Ishikawa (cell line): Measurements from ENCODE around the gene IL17D.

ENCODE experiments used
- CEBPB ChIP-seq: IDR thresholded peaks from 2 replicates; pipeline ENCODE4 v1.6.1; 2012
- CREB1 ChIP-seq: IDR thresholded peaks from 2 replicates; pipeline ENCODE4 v1.6.1; 2012; ENCODE audit warnings: low read depth
- EGR1 ChIP-seq: IDR thresholded peaks from 2 replicates; pipeline ENCODE4 v1.6.1; 2012
- EP300 ChIP-seq: IDR thresholded peaks from 2 replicates; pipeline ENCODE4 v1.6.1; 2012; ENCODE audit warnings: borderline replicate concordance
- FOXM1 ChIP-seq: IDR thresholded peaks from 2 replicates; pipeline ENCODE4 v1.6.1; 2012; ENCODE audit warnings: low read depth, borderline replicate concordance
- MAX ChIP-seq: IDR thresholded peaks from 2 replicates; pipeline ENCODE4 v1.6.1; 2012
- NFIC ChIP-seq: IDR thresholded peaks from 2 replicates; pipeline ENCODE4 v1.6.1; 2012
- RAD21 ChIP-seq: IDR thresholded peaks from 2 replicates; pipeline ENCODE4 v1.6.1; 2012; ENCODE audit warnings: low read depth
- REST ChIP-seq: IDR thresholded peaks from 2 replicates; pipeline ENCODE4 v1.6.1; 2012; ENCODE audit warnings: low read depth, mild to moderate bottlenecking
- TAF1 ChIP-seq: IDR thresholded peaks from 2 replicates; pipeline ENCODE4 v1.6.1; 2012; ENCODE audit warnings: low read depth, mild to moderate bottlenecking
- TCF12 ChIP-seq: IDR thresholded peaks from 2 replicates; pipeline ENCODE4 v1.6.1; 2012; ENCODE audit warnings: low read depth
- TEAD4 ChIP-seq: IDR thresholded peaks from 2 replicates; pipeline ENCODE4 v1.6.1; 2012
- USF1 ChIP-seq: IDR thresholded peaks from 2 replicates; pipeline ENCODE4 v1.6.1; 2012
- YY1 ChIP-seq: IDR thresholded peaks from 2 replicates; pipeline ENCODE4 v1.6.1; 2012; ENCODE audit warnings: low read depth
- ZBTB7A ChIP-seq: IDR thresholded peaks from 2 replicates; pipeline ENCODE4 v1.6.1; 2012; ENCODE audit warnings: low read depth

Gene IL17D

GRCh38 chr13:20701461-20701860 lies 2.0 kb upstream of the IL17D start:
- TF ChIP-seq CREB1 (no peak), EGR1 (no peak), CEBPB (no peak), TEAD4 (no peak), REST (no peak), USF1 (no peak), ZBTB7A (no peak), RAD21 (no peak), YY1 (no peak), TCF12 (no peak), EP300 (no peak), TAF1 (no peak), NFIC (no peak), MAX (no peak), FOXM1 (no peak)

GRCh38 chr13:20702530-20702914 lies 977 bp upstream of the IL17D start:
- TF ChIP-seq CREB1 (no peak), REST (no peak), TEAD4 (no peak), TCF12 (no peak), USF1 (no peak), RAD21 (no peak), EGR1 (no peak), EP300 (no peak), CEBPB (no peak), TAF1 (no peak)

- peak; percentile 64; the same call in 1 of the 2 replicates for TF ChIP-seq TCF12
- no peak for TF ChIP-seq NFIC
- TF ChIP-seq CREB1: no peak
- no peak for TF ChIP-seq FOXM1
- no peak for TF ChIP-seq CEBPB
- peak; percentile 31; the same call in 1 of the 2 replicates for TF ChIP-seq TEAD4
- TF ChIP-seq MAX: peak; percentile 79
- TF ChIP-seq ZBTB7A: peak; percentile 74; the same call in 1 of the 2 replicates
- TF ChIP-seq YY1: no peak
- TF ChIP-seq REST: no peak
- no peak for TF ChIP-seq TAF1
- peak; percentile 37; the same call in 1 of the 2 replicates for TF ChIP-seq EP300
- TF ChIP-seq RAD21: peak; percentile 6; the same call in 1 of the 2 replicates
- no peak for TF ChIP-seq USF1
- peak; percentile 64 for TF ChIP-seq EGR1
Measured at GRCh38 chr13:20703780-20704458, 420 bp downstream of the IL17D start.

- TF ChIP-seq ZBTB7A: no peak
- no peak for TF ChIP-seq REST
- TF ChIP-seq CEBPB: no peak
- no peak for TF ChIP-seq EGR1
- no peak for TF ChIP-seq TEAD4
- no peak for TF ChIP-seq RAD21
- TF ChIP-seq EP300: no peak
- TF ChIP-seq FOXM1: no peak
- TF ChIP-seq CREB1: no peak
- TF ChIP-seq TCF12: no peak
Measured at GRCh38 chr13:20704459-20705069, 1.1 kb downstream of the IL17D start.
